Measurements from ENCODE around the gene KAT6B. TPM values are rescaled to one million over a fixed set of nuclear protein-coding genes. Genes with fewer than 3 reads are reported as not detected.
A peak's percentile ranks its signal among the peaks of the same experiment; 100 is the strongest.

The KAT6B gene
- total RNA-seq, 2 experiments from 2014 or later, result 70.3 to 74.2 TPM

- peak overlapping the region; percentile 10 for H3K27ac Mint-ChIP-seq
Measured at GRCh38 chr10:74856940-74857339, 30.5 kb downstream of the KAT6B start.

GRCh38 chr10:74857586-74857985, 31.2 kb downstream of the KAT6B start:
- peak overlapping the region; percentile 10 for H3K27ac Mint-ChIP-seq
- CTCF ChIA-PET, result no interaction called here
- H3K27ac ChIP-seq (ENCODE audit: low read depth in 1 of 2, low read length in 2 of 2), result no peak overlapping the region
- no peaks in the 10 kb centered on the region for H3K9me3 Mint-ChIP-seq
- POLR2A ChIA-PET, result no interaction called here
- H3K4me1 Mint-ChIP-seq (ENCODE audit: low read depth), result peaks cover 60% of the 10 kb centered on the region
- TF ChIP-seq CTCF (IDR thresholded peaks at IDR 0.05), result no peak
- ATAC-seq (ENCODE audit: poor library complexity) (no peak), DNase-seq (no peak)
- H3K9me3 ChIP-seq (ENCODE audit: control insufficient read depth in 1 of 2, insufficient read depth in 1 of 2, low read length in 2 of 2), result no peaks in the 10 kb centered on the region
- H3K36me3 ChIP-seq (ENCODE audit: insufficient read depth, low read length), result no peaks in the 10 kb centered on the region
- peaks cover 12% of the 10 kb centered on the region for H3K4me1 ChIP-seq (ENCODE audit: insufficient read depth, low read length)
- peaks cover 27% of the 10 kb centered on the region for H3K36me3 Mint-ChIP-seq (ENCODE audit: low read depth)
- no peak overlapping the region for H3K4me3 Mint-ChIP-seq
- intact Hi-C loops (cut with DNase I, micrococcal nuclease), result no loop called here
- H3K27me3 ChIP-seq (ENCODE audit: control insufficient read depth in 1 of 2, insufficient read depth in 2 of 2, low read length in 2 of 2), result no peaks in the 10 kb centered on the region
- no peaks in the 10 kb centered on the region for H3K27me3 Mint-ChIP-seq
- no peak overlapping the region for H3K4me3 ChIP-seq (ENCODE audit: low read length)

More at GRCh38 chr10:74856940-74857339, 30.5 kb downstream of the KAT6B start:
- H3K9me3 Mint-ChIP-seq, result no peaks in the 10 kb centered on the region
- Histone ChIP-seq H3K4me1 (ENCODE audit: insufficient read depth, low read length) (peaks cover 12% of the 10 kb centered on the region), H3K9me3 (ENCODE audit: control insufficient read depth in 1 of 2, insufficient read depth in 1 of 2, low read length in 2 of 2) (no peaks in the 10 kb centered on the region), H3K36me3 (ENCODE audit: insufficient read depth, low read length) (no peaks in the 10 kb centered on the region), H3K27ac (ENCODE audit: low read depth in 1 of 2, low read length in 2 of 2) (no peak overlapping the region), H3K4me3 (ENCODE audit: low read length) (no peak overlapping the region), H3K27me3 (ENCODE audit: control insufficient read depth in 1 of 2, insufficient read depth in 2 of 2, low read length in 2 of 2) (no peaks in the 10 kb centered on the region)
- intact Hi-C loops (cut with DNase I, micrococcal nuclease), result no loop called here
- ATAC-seq (ENCODE audit: poor library complexity) (no peak), DNase-seq (no peak)
- ChIA-PET CTCF (no interaction called here), POLR2A (interaction anchor here (0.9 kb wide), 1 partner anchor 31 kb away, joined by 3 read pairs; the partner anchor contains the start of gene KAT6B)
- no peak for TF ChIP-seq CTCF (IDR thresholded peaks at IDR 0.05)
- H3K27me3 Mint-ChIP-seq, result no peaks in the 10 kb centered on the region
- peaks cover 33% of the 10 kb centered on the region for H3K36me3 Mint-ChIP-seq (ENCODE audit: low read depth)
- peak overlapping the region; percentile 7 for H3K4me3 Mint-ChIP-seq
- peaks cover 60% of the 10 kb centered on the region for H3K4me1 Mint-ChIP-seq (ENCODE audit: low read depth)

GRCh38 chr10:74859546-74859945, 33.1 kb downstream of the KAT6B start:
- Histone ChIP-seq H3K4me1 (ENCODE audit: insufficient read depth, low read length) (peaks cover 3% of the 10 kb centered on the region), H3K9me3 (ENCODE audit: control insufficient read depth in 1 of 2, insufficient read depth in 1 of 2, low read length in 2 of 2) (no peaks in the 10 kb centered on the region), H3K36me3 (ENCODE audit: insufficient read depth, low read length) (no peaks in the 10 kb centered on the region), H3K27me3 (ENCODE audit: control insufficient read depth in 1 of 2, insufficient read depth in 2 of 2, low read length in 2 of 2) (no peaks in the 10 kb centered on the region), H3K4me3 (ENCODE audit: low read length) (no peak overlapping the region), H3K27ac (ENCODE audit: low read depth in 1 of 2, low read length in 2 of 2) (no peak overlapping the region)
- CTCF ChIA-PET, result no interaction called here
- POLR2A ChIA-PET, result no interaction called here
- DNase-seq (no peak), ATAC-seq (ENCODE audit: poor library complexity) (no peak)
- Mint-ChIP-seq H3K27ac (no peak overlapping the region), H3K27me3 (no peaks in the 10 kb centered on the region), H3K36me3 (ENCODE audit: low read depth) (peaks cover 22% of the 10 kb centered on the region), H3K4me3 (no peak overlapping the region), H3K9me3 (no peaks in the 10 kb centered on the region), H3K4me1 (ENCODE audit: low read depth) (peaks cover 61% of the 10 kb centered on the region)
- intact Hi-C loops (cut with DNase I, micrococcal nuclease), result no loop called here
- no peak for TF ChIP-seq CTCF (IDR thresholded peaks at IDR 0.05)

All from CD4-positive, alpha-beta T cell (primary cell).